Heart left ventricle (tissue), 13 donors: ENCODE data around the gene BORCS8.

ENCODE experiments used
- CTCF ChIP-seq, 12 donors: fragments of 200-600 bp; sonication (generic) in 4 of 12; IDR thresholded peaks; one replicate each; pipeline versions ENCODE4 v1.5.0 to v1.8.0; 2018 to 2022; ENCODE audit warnings: antibody characterized with exemption in 12 of 12, mild to moderate bottlenecking in 5 of 12
- POLR2A ChIP-seq, 2 donors: fragments of 450-650 bp; IDR thresholded peaks; one replicate each; pipeline ENCODE4 v1.6.1; 2017; ENCODE audit warnings: antibody characterized with exemption in 2 of 2, mild to moderate bottlenecking in 2 of 2, moderate library complexity in 2 of 2
- donor health status: ischemic (EF 13 %, LVEDD 7.1; RV severe dilation, severe dysfunction).
- donor health status: DM: no; HTN: yes; CAD: no.
- donor health status: DM: no; HTN: no; CAD: no.
- donor health status: ischemic (EF 25% LVEDD 6.9; RV normal size, moderate dysfunction).
- donor health status: ischemic (EF 25% LVEDD 5.7; RV mildly dilated, moderate dysfunction).
- donor health status: ischemic (EF 35%, LVEDD 5.7; RV mildly dilated, moderate dysfunction).
- donor health status: nonischemic (EF 11% LVEDD 7.7; RV severe dilation, severe dysfunction).
- donor health status: DM: yes; HTN: yes; CAD: no.
- donor health status: PGD.
- donor health status: ischemic (EF 29% LVEDD 5.4; RV normal size, mild dysfunction).
- donor health status: nonischemic (EF 23%, LVEDD 6.1; RV moderate dilation, normal function).

- TF ChIP-seq POLR2A (IDR thresholded peaks at IDR 0.05), result no peak
- no peak for TF ChIP-seq CTCF (IDR thresholded peaks at IDR 0.05)
Measured at GRCh38 chr19:19226663-19227062, 34.7 kb upstream of the BORCS8 start.
